ENCODE measurements around the gene RNF213.
"Not testable (repeated sequence)": the region's sequence is repeated elsewhere in the genome, so short reads cannot be mapped to it uniquely, and the experiment has no call there.

DNA sequence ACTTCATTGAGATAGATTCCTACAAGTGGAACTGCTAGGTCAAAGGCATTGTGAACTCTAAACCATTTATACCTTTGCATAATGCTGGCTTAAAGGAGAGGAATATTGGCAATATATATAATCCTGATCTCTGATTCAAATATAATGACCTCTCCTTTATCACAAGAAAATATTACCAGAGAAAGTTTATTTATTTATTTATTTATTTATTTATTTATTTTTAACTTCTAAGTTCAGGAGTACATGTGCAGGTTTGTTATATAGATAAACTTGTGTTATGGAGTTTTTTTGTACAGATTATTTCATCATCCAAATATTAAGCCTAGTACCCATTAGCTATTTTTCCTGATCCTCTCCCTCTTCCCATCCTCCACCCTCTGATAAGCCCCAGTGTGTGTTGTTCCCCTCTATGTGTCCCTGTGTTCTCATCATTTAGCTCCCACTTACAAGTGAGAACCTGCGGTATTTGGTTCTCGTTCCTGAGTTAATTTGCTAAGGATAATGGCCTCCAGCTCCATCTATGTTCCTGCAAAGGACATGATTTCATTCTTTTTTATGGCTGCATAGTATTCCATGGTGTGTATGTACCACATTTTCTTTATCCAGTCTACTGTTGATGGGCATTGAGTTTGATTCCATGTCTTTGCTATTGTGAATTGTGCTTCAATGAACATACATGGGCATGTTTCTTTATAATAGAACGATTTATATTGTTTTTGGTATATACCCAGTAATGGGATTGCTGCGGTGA lies 38.9 kb downstream of the RNF213 start:
- TF ChIP-seq, protein P1, sequence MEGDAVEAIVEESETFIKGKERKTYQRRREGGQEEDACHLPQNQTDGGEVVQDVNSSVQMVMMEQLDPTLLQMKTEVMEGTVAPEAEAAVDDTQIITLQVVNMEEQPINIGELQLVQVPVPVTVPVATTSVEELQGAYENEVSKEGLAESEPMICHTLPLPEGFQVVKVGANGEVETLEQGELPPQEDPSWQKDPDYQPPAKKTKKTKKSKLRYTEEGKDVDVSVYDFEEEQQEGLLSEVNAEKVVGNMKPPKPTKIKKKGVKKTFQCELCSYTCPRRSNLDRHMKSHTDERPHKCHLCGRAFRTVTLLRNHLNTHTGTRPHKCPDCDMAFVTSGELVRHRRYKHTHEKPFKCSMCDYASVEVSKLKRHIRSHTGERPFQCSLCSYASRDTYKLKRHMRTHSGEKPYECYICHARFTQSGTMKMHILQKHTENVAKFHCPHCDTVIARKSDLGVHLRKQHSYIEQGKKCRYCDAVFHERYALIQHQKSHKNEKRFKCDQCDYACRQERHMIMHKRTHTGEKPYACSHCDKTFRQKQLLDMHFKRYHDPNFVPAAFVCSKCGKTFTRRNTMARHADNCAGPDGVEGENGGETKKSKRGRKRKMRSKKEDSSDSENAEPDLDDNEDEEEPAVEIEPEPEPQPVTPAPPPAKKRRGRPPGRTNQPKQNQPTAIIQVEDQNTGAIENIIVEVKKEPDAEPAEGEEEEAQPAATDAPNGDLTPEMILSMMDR (IDR thresholded peaks at IDR 0.05): not testable (repeated sequence)
- not testable (repeated sequence) for TF ChIP-seq POLR2A (IDR thresholded peaks at IDR 0.05)
